ENCODE data around the gene MYO3B. TPM values are rescaled to one million over a fixed set of nuclear protein-coding genes. Genes with fewer than 3 reads are reported as not detected.

MYO3B gene
- total RNA-seq, 1 donor from 2014 or later: not detected

- H3K9me3 Mint-ChIP-seq (ENCODE audit: low read depth): no peaks in the 10 kb centered on the region
- no peaks in the 10 kb centered on the region for H3K27me3 Mint-ChIP-seq
- no peak for DNase-seq (ENCODE audit: low spot score, unreplicated experiment)
- H3K36me3 Mint-ChIP-seq (ENCODE audit: insufficient read depth): no peaks in the 10 kb centered on the region
- H3K27ac Mint-ChIP-seq: no peak overlapping the region
- H3K4me1 Mint-ChIP-seq (ENCODE audit: low read depth): peaks cover 5% of the 10 kb centered on the region
- no peak overlapping the region for H3K4me3 Mint-ChIP-seq (ENCODE audit: low read depth)
- TF ChIP-seq CTCF (IDR thresholded peaks at IDR 0.05; ENCODE audit: unreplicated experiment): no peak
Observed at GRCh38 chr2:170202437-170202836, 24.5 kb downstream of the MYO3B start.

- no peak for TF ChIP-seq CTCF (IDR thresholded peaks at IDR 0.05; ENCODE audit: unreplicated experiment)
- no peak overlapping the region for H3K27ac Mint-ChIP-seq
Observed at GRCh38 chr2:170204298-170204951, 26.5 kb downstream of the MYO3B start.

GRCh38 chr2:170206246-170206645 lies 28.3 kb downstream of the MYO3B start:
- H3K9me3 Mint-ChIP-seq (ENCODE audit: low read depth): no peaks in the 10 kb centered on the region
- H3K36me3 Mint-ChIP-seq (ENCODE audit: insufficient read depth): no peaks in the 10 kb centered on the region
- TF ChIP-seq CTCF (IDR thresholded peaks at IDR 0.05; ENCODE audit: unreplicated experiment): no peak
- peaks cover 2% of the 10 kb centered on the region for H3K4me1 Mint-ChIP-seq (ENCODE audit: low read depth)
- H3K4me3 Mint-ChIP-seq (ENCODE audit: low read depth): no peak overlapping the region
- DNase-seq (ENCODE audit: low spot score, unreplicated experiment): no peak
- H3K27ac Mint-ChIP-seq: no peak overlapping the region
- no peaks in the 10 kb centered on the region for H3K27me3 Mint-ChIP-seq

More at GRCh38 chr2:170204298-170204951, 26.5 kb downstream of the MYO3B start:
- H3K36me3 Mint-ChIP-seq (ENCODE audit: insufficient read depth): no peaks in the 10 kb centered on the region
- no peak overlapping the region for H3K4me3 Mint-ChIP-seq (ENCODE audit: low read depth)
- no peaks in the 10 kb centered on the region for H3K27me3 Mint-ChIP-seq
- no peaks in the 10 kb centered on the region for H3K9me3 Mint-ChIP-seq (ENCODE audit: low read depth)
- DNase-seq (ENCODE audit: low spot score, unreplicated experiment): no peak
- H3K4me1 Mint-ChIP-seq (ENCODE audit: low read depth): peaks cover 2% of the 10 kb centered on the region

- Mint-ChIP-seq H3K36me3 (ENCODE audit: insufficient read depth) (no peaks in the 10 kb centered on the region), H3K4me3 (ENCODE audit: low read depth) (no peak overlapping the region), H3K27ac (no peak overlapping the region), H3K27me3 (no peaks in the 10 kb centered on the region), H3K9me3 (ENCODE audit: low read depth) (no peaks in the 10 kb centered on the region), H3K4me1 (ENCODE audit: low read depth) (peaks cover 2% of the 10 kb centered on the region)
- DNase-seq (ENCODE audit: low spot score, unreplicated experiment): no peak
- no peak for TF ChIP-seq CTCF (IDR thresholded peaks at IDR 0.05; ENCODE audit: unreplicated experiment)
Observed at GRCh38 chr2:170206805-170207407, 29.0 kb downstream of the MYO3B start.

- peaks cover 5% of the 10 kb centered on the region for H3K4me1 Mint-ChIP-seq (ENCODE audit: low read depth)
- H3K4me3 Mint-ChIP-seq (ENCODE audit: low read depth): no peak overlapping the region
- no peaks in the 10 kb centered on the region for H3K36me3 Mint-ChIP-seq (ENCODE audit: insufficient read depth)
- H3K9me3 Mint-ChIP-seq (ENCODE audit: low read depth): no peaks in the 10 kb centered on the region
- DNase-seq (ENCODE audit: low spot score, unreplicated experiment): no peak
- TF ChIP-seq CTCF (IDR thresholded peaks at IDR 0.05; ENCODE audit: unreplicated experiment): no peak
- no peak overlapping the region for H3K27ac Mint-ChIP-seq
- no peaks in the 10 kb centered on the region for H3K27me3 Mint-ChIP-seq
Observed at GRCh38 chr2:170207901-170208300, 30.0 kb downstream of the MYO3B start.

All from progenitor cell of endocrine pancreas (in vitro differentiated cells).